Thyroid gland (tissue), 4 donors: ENCODE data around the gene CDH22.

Experiments used
- CTCF ChIP-seq, 6 experiments: fragments of 200-600 bp in 3 of 6; fragments of 450-650 bp in 3 of 6; sonication (generic) in 3 of 6; IDR thresholded peaks; one replicate each; pipeline ENCODE4 v1.5.1; 2016 to 2019; ENCODE audit warnings: antibody characterized with exemption in 6 of 6, mild to moderate bottlenecking in 2 of 6, inconsistent platforms in 1 of 6, moderate library complexity in 1 of 6
- POLR2A ChIP-seq, 2 donors: fragments of 450-650 bp; IDR thresholded peaks; one replicate each; pipeline ENCODE4 v1.6.1; 2017; ENCODE audit warnings: antibody characterized with exemption in 2 of 2, mild to moderate bottlenecking in 2 of 2, moderate library complexity in 1 of 2

- TF ChIP-seq CTCF (IDR thresholded peaks at IDR 0.05) (no peak), POLR2A (IDR thresholded peaks at IDR 0.05) (no peak)
Measured at GRCh38 chr20:46346770-46347169, 38.5 kb upstream of the CDH22 start.
